GM19240 (cell line): ENCODE data around the gene GCNT1.
"Not testable (repeated sequence)": the region's sequence is repeated elsewhere in the genome, so short reads cannot be mapped to it uniquely, and the experiment has no call there.

Experiments used
- DNase-seq: peaks from one replicate; pipeline ENCODE4 v3.0.0; 2011; ENCODE audit warnings: low spot score; ENCODE audit not compliant: insufficient read length

GCNT1 gene

GRCh38 chr9:76532877-76533276 lies 73.9 kb downstream of the GCNT1 start:
- DNase-seq, result not testable (repeated sequence)

DNA sequence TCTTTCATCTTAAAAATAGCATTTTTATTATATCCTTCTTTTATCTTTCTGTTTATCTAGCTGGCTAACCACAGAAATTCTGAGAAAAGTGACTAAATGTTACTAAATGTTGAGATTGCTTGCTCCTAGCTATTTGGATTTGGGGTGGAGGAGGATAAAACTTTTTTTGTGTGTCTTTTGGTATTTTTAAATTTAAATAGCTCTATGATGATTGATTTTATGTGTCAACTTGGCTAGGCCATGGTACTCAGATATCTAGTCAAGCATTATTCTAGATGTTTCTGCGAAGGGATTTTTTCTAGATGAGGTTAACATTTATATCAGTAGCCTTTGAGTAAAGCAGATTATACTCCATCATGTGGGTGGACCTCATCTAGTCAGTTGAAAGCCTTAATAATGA lies 75.0 kb downstream of the GCNT1 start:
- no peak for DNase-seq

GRCh38 chr9:76537150-76537646 lies 78.2 kb downstream of the GCNT1 start:
- DNase-seq, result no peak

DNA sequence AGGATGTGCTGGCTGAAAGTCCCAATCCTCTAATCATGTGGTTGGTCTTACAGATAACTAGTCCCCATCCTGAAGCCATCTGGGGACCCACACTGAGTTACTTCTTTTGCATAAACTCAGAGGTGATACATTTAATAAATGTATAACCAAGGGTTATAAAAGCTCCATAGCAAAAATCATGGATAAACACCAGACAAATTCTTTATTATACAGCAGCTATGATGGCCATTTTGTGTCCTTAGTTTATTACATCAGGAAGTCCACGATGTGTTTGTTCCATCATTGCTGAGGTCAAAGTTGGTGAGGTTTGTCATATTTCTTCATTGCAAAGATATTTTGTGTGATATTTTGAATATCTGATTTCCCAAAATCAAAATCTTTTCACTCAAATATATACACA lies 80.2 kb downstream of the GCNT1 start:
- no peak for DNase-seq

- no peak for DNase-seq
These were observed 83.4 kb downstream of the GCNT1 start for GRCh38 chr9:76542360-76542759.

DNA sequence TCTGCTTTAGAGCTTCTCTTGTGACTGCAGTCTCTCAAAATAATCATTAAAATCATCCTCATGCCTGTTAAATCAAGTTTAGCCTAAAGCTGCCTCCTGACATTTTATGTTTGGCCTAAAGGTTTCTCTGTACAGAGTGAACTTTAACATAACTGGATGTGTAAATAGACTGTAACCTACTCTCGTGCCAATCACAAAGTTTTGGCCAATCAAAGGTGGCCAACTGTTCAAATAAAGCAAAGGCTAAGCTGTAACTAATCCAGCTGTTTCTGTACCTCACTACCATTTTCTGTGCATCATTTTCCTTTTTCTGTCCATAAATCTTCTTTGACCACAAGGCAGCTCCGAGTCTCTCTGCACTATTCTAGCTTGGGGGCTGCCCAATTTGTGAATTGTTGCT lies 86.2 kb downstream of the GCNT1 start:
- no peak for DNase-seq

DNA sequence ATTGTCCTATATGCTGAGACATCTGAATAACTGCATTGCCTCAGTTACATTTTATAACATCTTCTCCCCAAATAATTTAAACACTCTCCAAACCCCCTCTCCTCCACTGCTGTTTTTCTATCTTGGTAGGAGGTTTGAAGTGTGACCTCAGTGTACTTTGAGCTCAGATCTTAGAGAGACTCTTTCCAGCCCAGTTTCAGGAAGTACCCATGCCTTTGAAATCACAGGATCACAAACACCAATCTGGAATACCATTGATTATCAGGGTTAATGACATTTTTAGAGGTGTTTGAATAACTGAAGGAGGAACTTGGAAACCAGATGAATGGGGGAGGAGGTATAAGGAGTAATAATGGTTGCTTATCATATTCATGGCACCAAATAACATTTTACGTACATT lies 93.2 kb downstream of the GCNT1 start:
- DNase-seq, result no peak

- DNase-seq, result no peak
These were observed 93.9 kb downstream of the GCNT1 start for GRCh38 chr9:76552751-76553455.

GRCh38 chr9:76553680-76554079 lies 94.7 kb downstream of the GCNT1 start:
- DNase-seq, result no peak
